ENCODE measurements around the gene PTTG1IP. TPM values are rescaled to one million over a fixed set of nuclear protein-coding genes. Genes with fewer than 3 reads are reported as not detected.

PTTG1IP gene
- total RNA-seq, 1 experiment from 2014 or later: 330 TPM

GRCh38 chr21:44907966-44908895, 34.7 kb upstream of the PTTG1IP start:
- Histone ChIP-seq H3K9me3 (ENCODE audit: low read length) (no peaks in the 10 kb centered on the region), H3K4me1 (ENCODE audit: insufficient read depth, low read length) (peaks cover 31% of the 10 kb centered on the region), H3K27me3 (ENCODE audit: low read length) (no peaks in the 10 kb centered on the region), H3F3A (ENCODE audit: low read length, unreplicated experiment) (no peaks in the 10 kb centered on the region), H3K9ac (ENCODE audit: low read length) (no peak overlapping the region), H3K9me2 (replicated peaks; ENCODE audit: low read length) (no peaks in the 10 kb centered on the region), H3K36me3 (ENCODE audit: low read depth, low read length) (no peaks in the 10 kb centered on the region), H3K79me2 (ENCODE audit: low read length) (peaks cover 7% of the 10 kb centered on the region; the same call in 1 of the 2 replicates), H3K4me3 (ENCODE audit: low read length) (no peak overlapping the region), H4K20me1 (ENCODE audit: low read length) (no peaks in the 10 kb centered on the region), H2AFZ (ENCODE audit: low read length) (no peak overlapping the region), H3K4me2 (ENCODE audit: low read length) (no peak overlapping the region), H3K27ac (ENCODE audit: low read length) (no peak overlapping the region)
- ATAC-seq (no peak), DNase-seq (no peak)
- intact Hi-C loops (cut with micrococcal nuclease): no loop called here
- POLR2A ChIA-PET (ENCODE audit: unreplicated experiment): no interaction called here
- CTCF ChIA-PET: no interaction called here
- BruUV-seq (replicated peaks): no TSS peak
- no peak for TF ChIP-seq CTCF (conservative IDR thresholded peaks at IDR 0.05; ENCODE audit: low read depth, low read length)
- TF ChIP-seq EZH2phosphoT487 (IDR thresholded peaks at IDR 0.05; ENCODE audit: borderline replicate concordance, low read length): no peak

- Histone ChIP-seq H3K4me1 (ENCODE audit: insufficient read depth, low read length) (peaks cover 27% of the 10 kb centered on the region), H3F3A (ENCODE audit: low read length, unreplicated experiment) (peaks cover 2% of the 10 kb centered on the region), H3K4me3 (ENCODE audit: low read length) (no peak overlapping the region), H3K27ac (ENCODE audit: low read length) (no peak overlapping the region), H3K27me3 (ENCODE audit: low read length) (no peaks in the 10 kb centered on the region), H3K9ac (ENCODE audit: low read length) (no peak overlapping the region), H2AFZ (ENCODE audit: low read length) (no peak overlapping the region), H3K9me2 (replicated peaks; ENCODE audit: low read length) (no peaks in the 10 kb centered on the region), H3K79me2 (ENCODE audit: low read length) (peaks cover 7% of the 10 kb centered on the region; the same call in 1 of the 2 replicates), H3K36me3 (ENCODE audit: low read depth, low read length) (peaks cover 6% of the 10 kb centered on the region), H4K20me1 (ENCODE audit: low read length) (no peaks in the 10 kb centered on the region), H3K9me3 (ENCODE audit: low read length) (no peaks in the 10 kb centered on the region), H3K4me2 (ENCODE audit: low read length) (no peak overlapping the region)
- no TSS peak for BruUV-seq (replicated peaks)
- no peak for TF ChIP-seq CTCF (conservative IDR thresholded peaks at IDR 0.05; ENCODE audit: low read depth, low read length)
- TF ChIP-seq EZH2 (IDR thresholded peaks at IDR 0.05; ENCODE audit: low read length, unreplicated experiment): no peak
- no peak for TF ChIP-seq EZH2phosphoT487 (IDR thresholded peaks at IDR 0.05; ENCODE audit: borderline replicate concordance, low read length)
- POLR2A ChIA-PET (ENCODE audit: unreplicated experiment): no interaction called here
- intact Hi-C loops (cut with micrococcal nuclease): no loop called here
- no peak for DNase-seq
- CTCF ChIA-PET: no interaction called here
- no peak for ATAC-seq
Measured at GRCh38 chr21:44907225-44907965, 33.9 kb upstream of the PTTG1IP start.
